ENCODE measurements around the gene CCND2. TPM values are rescaled to one million over a fixed set of nuclear protein-coding genes. Genes with fewer than 3 reads are reported as not detected.

The CCND2 gene
- total RNA-seq, 4 donors from 2014 or later = 84.1 to 124 (median 89.7) TPM

GRCh38 chr12:4293299-4293965 is 19.9 kb downstream of the CCND2 start:
- H3K4me1 ChIP-seq = peaks cover 0 to 58% (median 25%) of the 10 kb centered on the region in 4 donors
- peak overlapping the region in 3 of 4 donors; percentile 7 to 71 (median 11) for H3K27ac ChIP-seq
- H3K9me3 ChIP-seq = no peaks in the 10 kb centered on the region
- H3K36me3 ChIP-seq = peaks cover 3 to 48% (median 9%) of the 10 kb centered on the region in 3 donors
- WGBS, 2 donors = 60 to 70% methylated on average over 14 of the region's 14 CpGs
- DNase-seq (ENCODE audit: low spot score in 2 of 2) = no peak
- TF ChIP-seq POLR2A (IDR thresholded peaks at IDR 0.05) (no peak), CTCF (IDR thresholded peaks at IDR 0.05) (no peak), EP300 (IDR thresholded peaks at IDR 0.05) (no peak)
- no peak overlapping the region for H3K4me3 ChIP-seq
- H3K27me3 ChIP-seq = no peaks in the 10 kb centered on the region

GRCh38 chr12:4293966-4294505 is 20.5 kb downstream of the CCND2 start:
- no peaks in the 10 kb centered on the region for H3K9me3 ChIP-seq
- no peak for DNase-seq (ENCODE audit: low spot score in 2 of 2)

GRCh38 chr12:4296751-4297150 is 23.2 kb downstream of the CCND2 start:
- WGBS, 2 donors = 57 to 58% methylated on average over 6 of the region's 6 CpGs
- DNase-seq (ENCODE audit: low spot score in 2 of 2) = no peak
- Histone ChIP-seq H3K27ac (no peak overlapping the region), H3K4me3 (no peak overlapping the region), H3K36me3 (peaks cover 0 to 53% (median 0%) of the 10 kb centered on the region in 3 donors), H3K4me1 (peaks cover 0 to 36% (median 7%) of the 10 kb centered on the region in 4 donors), H3K9me3 (no peaks in the 10 kb centered on the region), H3K27me3 (no peaks in the 10 kb centered on the region)
- TF ChIP-seq CTCF (IDR thresholded peaks at IDR 0.05) (no peak), POLR2A (IDR thresholded peaks at IDR 0.05) (no peak), EP300 (IDR thresholded peaks at IDR 0.05) (no peak)

More at GRCh38 chr12:4293966-4294505, 20.5 kb downstream of the CCND2 start:
- TF ChIP-seq EP300 (IDR thresholded peaks at IDR 0.05) (no peak), POLR2A (IDR thresholded peaks at IDR 0.05) (no peak), CTCF (IDR thresholded peaks at IDR 0.05) (no peak)
- Histone ChIP-seq H3K4me3 (no peak overlapping the region), H3K36me3 (peaks cover 3 to 51% (median 9%) of the 10 kb centered on the region in 3 donors), H3K27me3 (no peaks in the 10 kb centered on the region), H3K27ac (peak overlapping the region in 3 of 4 donors; percentile 7 to 71 (median 11)), H3K4me1 (peaks cover 0 to 55% (median 20%) of the 10 kb centered on the region in 4 donors)
- 50 to 54% methylated on average over 16 of the region's 16 CpGs for WGBS, 2 donors

GRCh38 chr12:4297617-4298016 is 24.1 kb downstream of the CCND2 start:
- DNase-seq (ENCODE audit: low spot score in 2 of 2) = no peak
- TF ChIP-seq POLR2A (IDR thresholded peaks at IDR 0.05) (no peak), EP300 (IDR thresholded peaks at IDR 0.05) (no peak), CTCF (IDR thresholded peaks at IDR 0.05) (no peak)
- Histone ChIP-seq H3K27me3 (no peaks in the 10 kb centered on the region), H3K4me1 (peaks cover 0 to 29% (median 4%) of the 10 kb centered on the region in 4 donors), H3K9me3 (no peaks in the 10 kb centered on the region), H3K4me3 (no peak overlapping the region), H3K36me3 (peaks cover 0 to 61% (median 0%) of the 10 kb centered on the region in 3 donors), H3K27ac (no peak overlapping the region)
- WGBS, 2 donors = 88 to 89% methylated on average over 13 of the region's 13 CpGs

- no peak overlapping the region for H3K27ac ChIP-seq
- H3K4me3 ChIP-seq = no peak overlapping the region
- no peak for DNase-seq (ENCODE audit: low spot score in 2 of 2)
- H3K36me3 ChIP-seq = peaks cover 0 to 84% (median 0%) of the 10 kb centered on the region in 3 donors
- WGBS, 2 donors = 73 to 74% methylated on average over 5 of the region's 5 CpGs
- TF ChIP-seq CTCF (IDR thresholded peaks at IDR 0.05) = no peak
- no peak for TF ChIP-seq EP300 (IDR thresholded peaks at IDR 0.05)
- TF ChIP-seq POLR2A (IDR thresholded peaks at IDR 0.05) = no peak
- H3K9me3 ChIP-seq = no peaks in the 10 kb centered on the region
- peaks cover 0 to 15% (median 0%) of the 10 kb centered on the region in 4 donors for H3K4me1 ChIP-seq
- H3K27me3 ChIP-seq = no peaks in the 10 kb centered on the region
These were observed 27.3 kb downstream of the CCND2 start for GRCh38 chr12:4300883-4301282.
